IMR-90 (cell line): ENCODE results near the gene TMEM131L.

Experiments used
- BHLHE40 ChIP-seq: fragments of 150-350 bp; IDR thresholded peaks from 2 replicates; pipeline ENCODE4 v1.6.1; 2016; ENCODE audit warnings: mild to moderate bottlenecking, low read depth, low read length
- CEBPB ChIP-seq: IDR thresholded peaks from 2 replicates; pipeline ENCODE4 v1.6.1; 2012; ENCODE audit warnings: low read depth, low read length, improper control_type of control experiment
- CTCF ChIP-seq: conservative IDR thresholded peaks from 2 replicates; pipeline ENCODE4 v1.5.1; 2012; ENCODE audit warnings: mild to moderate bottlenecking, low read depth, low read length, improper control_type of control experiment
- ELK1 ChIP-seq: fragments of 150-350 bp; IDR thresholded peaks from 2 replicates; pipeline ENCODE4 v1.6.1; 2016; ENCODE audit warnings: low read depth, mild to moderate bottlenecking, low read length, moderate library complexity, borderline replicate concordance
- FOS ChIP-seq: fragments of 150-350 bp; IDR thresholded peaks from 2 replicates; pipeline ENCODE4 v1.6.1; 2016; ENCODE audit warnings: low read depth, low read length
- MAFK ChIP-seq: IDR thresholded peaks from 2 replicates; pipeline ENCODE4 v1.6.1; 2012; ENCODE audit warnings: low read depth, low read length, improper control_type of control experiment
- MAZ ChIP-seq: IDR thresholded peaks from 2 replicates; pipeline ENCODE4 v1.6.1; 2012; ENCODE audit warnings: low read depth, mild to moderate bottlenecking, low read length, improper control_type of control experiment, moderate library complexity, borderline replicate concordance
- MXI1 ChIP-seq: IDR thresholded peaks from 2 replicates; pipeline ENCODE4 v1.6.1; 2012; ENCODE audit warnings: low read depth, mild to moderate bottlenecking, low read length, moderate library complexity, borderline replicate concordance
- NFE2L2 ChIP-seq: fragments of 150-350 bp; IDR thresholded peaks from 2 replicates; pipeline ENCODE4 v1.6.1; 2016; ENCODE audit warnings: low read depth, mild to moderate bottlenecking, low read length
- POLR2A ChIP-seq: IDR thresholded peaks from 2 replicates; pipeline ENCODE4 v1.6.1; 2012; ENCODE audit warnings: mild to moderate bottlenecking, low read depth, low read length
- RAD21 ChIP-seq: IDR thresholded peaks from 2 replicates; pipeline ENCODE4 v1.6.1; 2012; ENCODE audit warnings: low read length, improper control_type of control experiment
- RCOR1 ChIP-seq: IDR thresholded peaks from 2 replicates; pipeline ENCODE4 v1.6.1; 2012; ENCODE audit warnings: mild to moderate bottlenecking, low read length, improper control_type of control experiment; ENCODE audit not compliant: insufficient replicate concordance
- RFX5 ChIP-seq: IDR thresholded peaks from 2 replicates; pipeline ENCODE4 v1.8.0; 2012; ENCODE audit warnings: low read depth, mild to moderate bottlenecking, low read length, moderate library complexity

GRCh38 chr4:153570228-153570973 is 104.2 kb downstream of the TMEM131L start:
- TF ChIP-seq CTCF (no peak), POLR2A (no peak), CEBPB (no peak), MAZ (no peak), RFX5 (no peak), ELK1 (no peak), RAD21 (no peak), BHLHE40 (no peak), MXI1 (no peak), RCOR1 (no peak), FOS (no peak), NFE2L2 (no peak), MAFK (no peak)
